Left renal pelvis (tissue), 4 donors: ENCODE measurements around the gene ZBTB2. TPM values are rescaled to one million over a fixed set of nuclear protein-coding genes. Genes with fewer than 3 reads are reported as not detected.
"Not testable (repeated sequence)": the region's sequence is repeated elsewhere in the genome, so short reads cannot be mapped to it uniquely, and the experiment has no call there.

Experiments
- DNase-seq, 4 donors: peaks; one replicate each; pipeline ENCODE4 v3.0.0-alpha.2; 2013; ENCODE audit warnings: low read depth in 4 of 4, low spot score in 3 of 4
- polyA plus RNA-seq, 4 donors: library from polyadenylated mRNA; unstranded; fragments of 120-200 nt; gene quantifications; one replicate each; pipeline ENCODE4 v1.2.1, GENCODE V29; 2013; ENCODE audit not compliant: insufficient read length in 4 of 4

Gene ZBTB2
- polyA plus RNA-seq, 4 donors = 16.4 to 21.4 (median 17.5) TPM

- DNase-seq = no peak
These were observed 17.2 kb downstream of the ZBTB2 start for GRCh38 chr6:151374036-151374683.

GRCh38 chr6:151372164-151372563, 19.2 kb downstream of the ZBTB2 start:
- DNase-seq = no peak

GRCh38 chr6:151370509-151371078, 20.8 kb downstream of the ZBTB2 start:
- no peak for DNase-seq

- DNase-seq = no peak
These were observed 26.1 kb downstream of the ZBTB2 start for GRCh38 chr6:151365233-151365632.

GRCh38 chr6:151359486-151359885, 31.9 kb downstream of the ZBTB2 start:
- DNase-seq = no peak

GRCh38 chr6:151358475-151358874, 32.9 kb downstream of the ZBTB2 start:
- DNase-seq = no peak

GRCh38 chr6:151357758-151358436, 33.5 kb downstream of the ZBTB2 start:
- no peak for DNase-seq

GRCh38 chr6:151356983-151357382, 34.4 kb downstream of the ZBTB2 start:
- not testable (repeated sequence) for DNase-seq

- DNase-seq = no peak
These were observed 37.6 kb downstream of the ZBTB2 start for GRCh38 chr6:151353795-151354194.

GRCh38 chr6:151352410-151353396, 38.7 kb downstream of the ZBTB2 start:
- no peak for DNase-seq

- DNase-seq = no peak
These were observed 39.6 kb downstream of the ZBTB2 start for GRCh38 chr6:151351731-151352130.

GRCh38 chr6:151351146-151351700, 40.1 kb downstream of the ZBTB2 start:
- DNase-seq = no peak

- DNase-seq = no peak
These were observed 40.8 kb downstream of the ZBTB2 start for GRCh38 chr6:151350442-151351145.

- no peak for DNase-seq
These were observed 41.6 kb downstream of the ZBTB2 start for GRCh38 chr6:151349651-151350270.

- DNase-seq = not testable (repeated sequence)
These were observed 48.6 kb downstream of the ZBTB2 start for GRCh38 chr6:151342750-151343149.

GRCh38 chr6:151341476-151342195, 49.7 kb downstream of the ZBTB2 start:
- no peak for DNase-seq

GRCh38 chr6:151340219-151340978, 51.0 kb downstream of the ZBTB2 start:
- DNase-seq = no peak

GRCh38 chr6:151339369-151339768, 52.0 kb downstream of the ZBTB2 start:
- no peak for DNase-seq
